ENCODE results near the gene FAM98C.

The FAM98C gene

DNA sequence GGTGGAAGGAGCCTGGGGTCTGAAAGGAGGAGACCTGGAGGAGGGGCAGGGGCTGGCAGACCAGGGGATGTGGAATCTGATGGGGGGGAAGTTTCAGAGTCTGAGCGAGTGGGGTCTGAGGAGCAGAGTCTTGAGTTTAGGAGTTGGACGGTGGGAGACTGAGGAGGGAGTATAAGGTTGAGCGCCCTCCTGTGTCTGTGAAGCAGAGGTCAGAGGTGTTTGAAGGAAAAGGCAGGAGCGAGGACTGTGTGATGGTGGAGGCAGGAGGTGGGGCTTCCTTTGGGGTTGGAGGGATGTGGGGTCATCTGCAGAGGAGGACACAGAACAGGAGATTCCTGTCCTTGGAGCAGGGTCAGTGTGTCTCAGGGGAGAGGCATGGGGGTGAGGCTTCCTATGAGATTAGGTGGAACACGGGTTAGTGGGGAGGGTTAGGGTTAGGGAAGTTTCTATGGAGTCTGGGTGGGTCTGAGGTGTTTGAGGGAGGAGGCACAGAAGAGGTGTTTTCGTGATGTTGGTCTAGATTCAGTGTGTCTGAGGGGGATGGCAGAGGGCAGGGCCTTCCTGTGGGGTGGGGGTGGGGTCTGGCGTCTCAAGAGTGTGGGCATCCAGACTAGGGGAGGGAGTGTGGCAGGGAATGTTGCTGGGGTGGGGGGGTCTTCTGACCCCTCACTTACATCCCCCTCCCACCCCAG lies 38.9 kb downstream of the FAM98C start:
- Mint-ChIP-seq H3K4me3 (no peak overlapping the region), H3K9me3 (no peaks in the 10 kb centered on the region), H3K4me1 (ENCODE audit: low read depth) (no peaks in the 10 kb centered on the region), H3K27me3 (peaks cover 13% of the 10 kb centered on the region), H3K36me3 (ENCODE audit: low read depth) (no peaks in the 10 kb centered on the region), H3K27ac (no peak overlapping the region)
- no peak for DNase-seq

DNA sequence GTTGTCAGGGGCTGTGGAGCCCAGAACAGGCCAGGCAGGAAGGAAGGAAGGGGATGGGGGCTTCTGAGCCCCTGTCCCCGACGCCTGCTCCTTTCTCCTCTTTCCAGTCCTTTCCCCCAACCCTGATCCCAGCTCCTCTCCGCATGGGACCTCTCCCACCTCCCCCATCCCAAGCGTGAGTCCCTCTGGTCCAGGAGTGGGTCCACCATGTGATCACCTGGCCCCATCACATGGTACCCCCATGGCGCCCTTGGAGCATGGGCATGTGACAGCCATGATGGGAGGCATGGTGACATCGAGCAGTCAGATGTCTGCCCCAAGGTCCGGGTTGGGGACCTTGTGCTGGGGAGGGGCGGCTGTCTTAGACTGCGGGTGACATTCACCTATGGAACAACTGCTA lies 39.8 kb downstream of the FAM98C start:
- H3K9me3 Mint-ChIP-seq = no peaks in the 10 kb centered on the region
- no peaks in the 10 kb centered on the region for H3K36me3 Mint-ChIP-seq (ENCODE audit: low read depth)
- H3K4me1 Mint-ChIP-seq (ENCODE audit: low read depth) = no peaks in the 10 kb centered on the region
- no peak for DNase-seq
- peaks cover 9% of the 10 kb centered on the region for H3K27me3 Mint-ChIP-seq
- no peak overlapping the region for H3K27ac Mint-ChIP-seq
- H3K4me3 Mint-ChIP-seq = no peak overlapping the region

DNA sequence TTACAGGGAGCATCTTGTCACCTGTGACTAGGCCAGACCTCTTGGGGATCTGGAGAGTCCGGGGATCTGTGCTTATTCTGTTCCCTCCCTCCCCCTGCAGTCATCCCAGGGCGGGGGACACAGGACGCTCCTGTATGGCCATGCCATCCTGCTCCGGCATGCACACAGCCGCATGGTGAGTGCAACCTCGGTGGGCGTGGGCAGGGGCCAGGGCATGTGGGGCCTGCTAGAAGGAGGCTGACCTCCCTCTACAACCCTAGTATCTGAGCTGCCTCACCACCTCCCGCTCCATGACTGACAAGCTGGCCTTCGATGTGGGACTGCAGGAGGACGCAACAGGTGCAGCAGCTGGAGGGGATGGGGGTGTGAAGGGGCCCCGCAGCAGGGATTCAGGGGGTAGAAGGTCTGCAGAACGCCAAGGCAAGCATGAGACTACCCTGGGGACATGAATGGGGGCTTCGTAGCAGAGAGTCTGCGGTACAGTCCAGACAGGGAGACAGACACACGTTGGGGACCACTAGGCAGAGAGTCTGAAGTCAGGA lies 40.6 kb downstream of the FAM98C start:
- H3K36me3 Mint-ChIP-seq (ENCODE audit: low read depth) = no peaks in the 10 kb centered on the region
- H3K27me3 Mint-ChIP-seq = peaks cover 6% of the 10 kb centered on the region

DNA sequence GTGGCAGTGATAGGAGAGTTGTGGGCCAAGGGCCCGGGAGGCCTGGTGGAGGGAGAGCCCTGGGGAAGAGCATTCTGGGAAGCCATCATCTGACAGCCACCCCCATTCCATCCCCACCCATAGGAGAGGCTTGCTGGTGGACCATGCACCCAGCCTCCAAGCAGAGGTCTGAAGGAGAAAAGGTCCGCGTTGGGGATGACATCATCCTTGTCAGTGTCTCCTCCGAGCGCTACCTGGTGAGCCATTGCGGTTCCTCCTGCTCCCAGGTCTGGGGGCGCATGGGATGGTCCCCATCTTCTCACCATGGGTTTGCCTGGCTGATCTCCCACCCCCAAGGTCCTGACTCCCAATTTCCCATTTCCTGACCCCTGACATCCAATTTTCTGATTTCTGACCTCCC lies 41.1 kb downstream of the FAM98C start:
- Mint-ChIP-seq H3K4me3 (no peak overlapping the region), H3K27ac (no peak overlapping the region), H3K27me3 (peaks cover 6% of the 10 kb centered on the region), H3K4me1 (ENCODE audit: low read depth) (no peaks in the 10 kb centered on the region), H3K36me3 (ENCODE audit: low read depth) (no peaks in the 10 kb centered on the region), H3K9me3 (no peaks in the 10 kb centered on the region)
- no peak for DNase-seq

More for the DNA sequence above, 40.6 kb downstream of the FAM98C start:
- H3K9me3 Mint-ChIP-seq = no peaks in the 10 kb centered on the region
- H3K27ac Mint-ChIP-seq = no peak overlapping the region
- no peaks in the 10 kb centered on the region for H3K4me1 Mint-ChIP-seq (ENCODE audit: low read depth)
- DNase-seq = no peak
- no peak overlapping the region for H3K4me3 Mint-ChIP-seq

DNA sequence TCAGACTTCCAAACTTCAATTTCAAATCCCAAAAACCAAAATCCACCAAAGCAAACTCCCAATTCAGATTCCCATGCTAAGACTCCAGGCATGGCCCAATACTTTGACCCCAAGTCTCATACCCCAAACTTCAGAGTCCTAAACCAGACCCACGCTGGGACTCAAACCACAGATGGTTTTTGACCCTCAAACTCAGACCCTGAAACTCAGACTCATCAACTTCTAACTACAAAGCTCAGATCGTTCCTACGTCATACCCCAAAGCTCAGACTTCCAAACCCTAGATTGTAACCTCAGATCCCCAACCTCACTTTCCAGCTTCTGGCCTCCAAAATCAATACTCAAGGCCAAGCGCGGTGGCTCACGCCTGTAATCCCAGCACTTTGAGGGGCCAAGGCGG lies 42.5 kb downstream of the FAM98C start:
- Mint-ChIP-seq H3K27me3 (peaks cover 6% of the 10 kb centered on the region), H3K27ac (no peak overlapping the region), H3K9me3 (no peaks in the 10 kb centered on the region), H3K4me3 (no peak overlapping the region), H3K36me3 (ENCODE audit: low read depth) (no peaks in the 10 kb centered on the region), H3K4me1 (ENCODE audit: low read depth) (no peaks in the 10 kb centered on the region)
- DNase-seq = no peak

DNA sequence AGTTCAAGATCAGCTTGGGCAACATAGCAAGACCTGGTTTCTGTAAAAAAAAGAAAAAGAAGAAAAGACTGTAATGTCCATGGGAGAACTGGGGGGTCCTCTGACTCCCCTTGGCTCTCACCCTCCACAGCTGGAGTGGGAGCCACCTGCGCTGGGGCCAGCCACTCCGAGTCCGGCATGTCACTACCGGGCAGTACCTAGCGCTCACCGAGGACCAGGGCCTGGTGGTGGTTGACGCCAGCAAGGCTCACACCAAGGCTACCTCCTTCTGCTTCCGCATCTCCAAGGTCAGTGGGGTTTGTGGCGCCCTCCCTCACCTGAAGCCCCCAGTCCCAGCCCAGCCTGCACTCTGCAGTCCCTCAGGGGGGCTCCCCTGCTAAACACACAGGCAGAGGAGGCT lies 45.3 kb downstream of the FAM98C start:
- Mint-ChIP-seq H3K36me3 (ENCODE audit: low read depth) (no peaks in the 10 kb centered on the region), H3K4me3 (no peak overlapping the region), H3K9me3 (no peaks in the 10 kb centered on the region), H3K4me1 (ENCODE audit: low read depth) (no peaks in the 10 kb centered on the region), H3K27me3 (no peaks in the 10 kb centered on the region), H3K27ac (no peak overlapping the region)
- no peak for DNase-seq

DNA sequence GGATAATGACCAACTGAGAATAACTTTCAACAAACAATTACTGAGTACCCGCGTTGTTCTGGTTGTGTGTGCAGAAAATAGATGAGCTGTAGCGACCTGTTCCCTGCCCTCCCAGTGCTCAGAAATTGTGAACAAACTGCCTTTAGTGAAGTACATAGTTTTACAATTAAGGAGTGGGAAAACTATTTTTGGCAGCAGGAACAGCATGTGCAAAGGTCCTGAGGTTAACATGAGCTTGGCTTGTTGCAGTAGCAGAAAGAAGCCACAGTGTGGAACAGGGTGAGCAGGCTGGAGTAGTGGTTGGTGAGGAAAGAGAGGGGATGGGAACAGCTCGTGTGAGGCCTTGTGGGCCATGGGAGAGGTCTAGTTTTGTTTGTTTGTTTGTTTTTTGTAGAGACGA lies 46.6 kb downstream of the FAM98C start:
- Mint-ChIP-seq H3K36me3 (ENCODE audit: low read depth) (no peaks in the 10 kb centered on the region), H3K27ac (no peak overlapping the region), H3K4me1 (ENCODE audit: low read depth) (no peaks in the 10 kb centered on the region), H3K27me3 (no peaks in the 10 kb centered on the region), H3K9me3 (no peaks in the 10 kb centered on the region), H3K4me3 (no peak overlapping the region)
- DNase-seq = no peak

DNA sequence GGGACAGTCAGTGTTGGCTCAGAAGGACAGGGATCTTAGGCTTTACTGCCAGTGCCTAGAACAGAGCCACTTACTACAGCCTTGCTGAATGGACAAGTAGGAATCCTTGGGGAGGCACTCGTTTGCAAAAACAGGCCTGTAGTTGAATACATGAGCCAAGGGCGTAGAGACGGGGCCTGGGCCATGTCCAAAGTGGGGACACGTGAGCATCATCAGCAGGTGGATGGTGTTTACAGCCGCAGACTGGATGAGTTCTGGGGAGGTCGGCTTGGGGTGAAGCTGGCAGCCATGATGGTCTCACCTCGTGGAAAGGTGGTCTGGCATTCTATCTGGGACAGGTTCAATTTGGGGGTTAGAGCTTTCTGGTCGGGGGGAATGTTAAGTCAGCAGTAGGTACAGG lies 48.1 kb downstream of the FAM98C start:
- Mint-ChIP-seq H3K27ac (no peak overlapping the region), H3K4me1 (ENCODE audit: low read depth) (no peaks in the 10 kb centered on the region), H3K27me3 (no peaks in the 10 kb centered on the region), H3K4me3 (no peak overlapping the region), H3K36me3 (ENCODE audit: low read depth) (no peaks in the 10 kb centered on the region), H3K9me3 (no peaks in the 10 kb centered on the region)
- DNase-seq = no peak

DNA sequence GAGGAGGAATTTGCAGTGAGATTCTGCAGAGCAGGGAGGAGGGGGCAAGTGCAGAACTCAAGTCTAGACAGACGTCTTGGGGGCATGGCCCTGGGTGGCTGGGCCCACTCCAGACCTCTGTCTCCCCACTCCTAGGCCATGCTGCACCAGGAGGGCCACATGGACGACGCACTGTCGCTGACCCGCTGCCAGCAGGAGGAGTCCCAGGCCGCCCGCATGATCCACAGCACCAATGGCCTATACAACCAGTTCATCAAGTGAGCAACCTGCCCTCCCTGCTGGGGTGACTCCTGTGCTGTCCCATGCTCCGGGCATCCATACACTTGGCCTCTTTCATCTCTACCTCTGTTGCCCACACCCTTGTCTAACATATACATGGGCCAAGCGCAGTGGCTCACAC lies 48.7 kb downstream of the FAM98C start:
- no peaks in the 10 kb centered on the region for H3K9me3 Mint-ChIP-seq
- H3K27ac Mint-ChIP-seq = no peak overlapping the region
- H3K4me1 Mint-ChIP-seq (ENCODE audit: low read depth) = no peaks in the 10 kb centered on the region
- H3K4me3 Mint-ChIP-seq = no peak overlapping the region
- DNase-seq = no peak
- no peaks in the 10 kb centered on the region for H3K27me3 Mint-ChIP-seq
- H3K36me3 Mint-ChIP-seq (ENCODE audit: low read depth) = no peaks in the 10 kb centered on the region

DNA sequence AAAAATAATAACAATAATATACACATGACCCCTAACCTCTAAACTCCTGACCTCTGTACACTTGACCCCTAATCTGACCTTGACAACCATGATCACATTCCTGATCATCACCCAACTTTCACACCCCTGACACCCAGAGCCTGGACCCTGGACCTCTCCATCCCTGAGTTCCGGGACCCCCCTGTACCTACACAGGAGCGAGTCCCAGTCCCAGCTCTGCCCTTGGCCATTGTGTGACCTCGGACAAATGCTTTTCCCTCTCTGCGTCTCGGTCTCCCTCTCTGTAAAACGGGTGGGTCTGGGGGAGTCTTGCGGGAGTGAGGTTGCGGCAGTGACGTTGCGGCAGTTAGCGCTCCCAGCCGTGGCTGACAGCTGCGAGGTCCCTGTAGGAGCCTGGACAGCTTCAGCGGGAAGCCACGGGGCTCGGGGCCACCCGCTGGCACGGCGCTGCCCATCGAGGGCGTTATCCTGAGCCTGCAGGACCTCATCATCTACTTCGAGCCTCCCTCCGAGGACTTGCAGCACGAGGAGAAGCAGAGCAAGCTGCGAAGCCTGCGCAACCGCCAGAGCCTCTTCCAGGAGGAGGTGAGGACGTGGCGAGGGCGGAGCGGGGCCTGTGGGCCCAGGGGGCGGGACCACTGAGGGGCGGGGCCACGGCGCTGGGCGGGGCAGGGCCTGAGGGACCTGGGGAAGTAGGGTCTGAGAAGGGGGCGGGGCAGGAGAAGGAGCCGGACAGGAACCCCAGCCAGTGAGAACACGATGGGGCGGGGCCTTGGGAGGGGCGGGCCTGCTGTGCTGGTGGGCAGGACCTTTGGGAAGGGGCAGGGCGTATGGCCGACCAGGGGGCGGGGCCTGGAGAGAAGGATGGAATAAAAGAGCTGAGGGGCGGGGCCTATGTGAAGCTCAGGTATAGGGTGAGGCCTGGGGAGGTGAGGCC lies 49.8 kb downstream of the FAM98C start:
- H3K27ac Mint-ChIP-seq = no peak overlapping the region
- H3K4me3 Mint-ChIP-seq = no peak overlapping the region
- no peaks in the 10 kb centered on the region for H3K27me3 Mint-ChIP-seq
- H3K36me3 Mint-ChIP-seq (ENCODE audit: low read depth) = no peaks in the 10 kb centered on the region
- no peak for DNase-seq
- no peaks in the 10 kb centered on the region for H3K9me3 Mint-ChIP-seq
- H3K4me1 Mint-ChIP-seq (ENCODE audit: low read depth) = no peaks in the 10 kb centered on the region

DNA sequence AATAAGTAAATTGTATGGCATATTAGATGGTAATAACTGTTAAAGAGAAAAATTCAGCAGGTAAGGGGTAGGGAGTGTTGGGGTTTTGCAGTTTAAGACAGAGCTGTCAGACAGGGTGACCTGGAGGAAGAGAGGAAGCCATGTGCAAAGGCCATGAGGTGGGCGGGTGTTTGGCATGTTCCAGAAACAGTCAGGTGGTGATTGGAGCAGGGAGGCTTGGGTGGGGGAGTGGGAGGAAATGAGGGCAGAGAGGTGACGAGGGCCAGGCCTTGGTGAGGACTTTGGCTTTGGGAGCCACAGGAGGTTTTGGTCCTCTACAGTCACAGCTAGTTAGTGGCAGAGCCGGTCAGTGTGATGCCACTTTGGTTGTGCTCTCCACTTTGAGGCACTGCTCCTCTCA lies 50.7 kb downstream of the FAM98C start:
- H3K27ac Mint-ChIP-seq = no peak overlapping the region

DNA sequence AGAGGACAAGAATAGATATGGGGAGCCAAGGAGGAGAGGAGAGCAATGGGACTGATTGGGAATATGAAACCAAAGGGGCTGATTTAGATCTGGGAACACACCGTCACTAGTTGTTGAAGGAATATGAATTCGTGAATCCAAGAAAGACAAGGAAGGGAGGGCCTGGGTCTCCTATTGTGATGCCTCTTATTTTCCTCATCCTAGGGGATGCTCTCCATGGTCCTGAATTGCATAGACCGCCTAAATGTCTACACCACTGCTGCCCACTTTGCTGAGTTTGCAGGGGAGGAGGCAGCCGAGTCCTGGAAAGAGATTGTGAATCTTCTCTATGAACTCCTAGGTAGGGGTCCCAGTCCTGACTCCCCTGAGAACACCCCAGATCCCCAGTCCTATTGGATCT lies 52.1 kb downstream of the FAM98C start:
- Mint-ChIP-seq H3K27me3 (peaks cover 2% of the 10 kb centered on the region), H3K27ac (no peak overlapping the region), H3K4me3 (no peak overlapping the region), H3K4me1 (ENCODE audit: low read depth) (no peaks in the 10 kb centered on the region), H3K36me3 (ENCODE audit: low read depth) (no peaks in the 10 kb centered on the region), H3K9me3 (no peaks in the 10 kb centered on the region)
- DNase-seq = no peak

More for the DNA sequence above, 50.7 kb downstream of the FAM98C start:
- H3K27me3 Mint-ChIP-seq = no peaks in the 10 kb centered on the region
- no peak overlapping the region for H3K4me3 Mint-ChIP-seq
- H3K9me3 Mint-ChIP-seq = no peaks in the 10 kb centered on the region
- H3K36me3 Mint-ChIP-seq (ENCODE audit: low read depth) = no peaks in the 10 kb centered on the region
- DNase-seq = no peak
- H3K4me1 Mint-ChIP-seq (ENCODE audit: low read depth) = no peaks in the 10 kb centered on the region

DNA sequence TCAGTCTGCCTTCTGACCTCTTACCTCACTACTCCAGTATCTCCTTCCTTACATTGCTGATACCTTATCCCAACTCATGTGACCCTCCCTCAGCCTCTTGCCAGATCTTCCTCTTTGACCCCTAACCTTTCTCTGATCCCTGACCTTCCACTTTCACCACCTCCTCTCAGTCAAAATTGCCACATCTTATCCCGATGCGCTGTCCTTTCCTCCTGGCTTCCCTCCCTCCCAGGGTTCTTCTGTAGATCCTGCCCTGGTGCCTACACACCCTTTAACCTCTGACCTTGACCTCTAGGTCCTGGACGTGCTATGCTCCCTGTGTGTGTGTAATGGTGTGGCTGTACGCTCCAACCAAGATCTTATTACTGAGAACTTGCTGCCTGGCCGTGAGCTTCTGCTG lies 54.3 kb downstream of the FAM98C start:
- Mint-ChIP-seq H3K27me3 (peaks cover 7% of the 10 kb centered on the region), H3K9me3 (no peaks in the 10 kb centered on the region), H3K36me3 (ENCODE audit: low read depth) (no peaks in the 10 kb centered on the region), H3K4me1 (ENCODE audit: low read depth) (no peaks in the 10 kb centered on the region), H3K27ac (no peak overlapping the region), H3K4me3 (no peak overlapping the region)
- DNase-seq = no peak

DNA sequence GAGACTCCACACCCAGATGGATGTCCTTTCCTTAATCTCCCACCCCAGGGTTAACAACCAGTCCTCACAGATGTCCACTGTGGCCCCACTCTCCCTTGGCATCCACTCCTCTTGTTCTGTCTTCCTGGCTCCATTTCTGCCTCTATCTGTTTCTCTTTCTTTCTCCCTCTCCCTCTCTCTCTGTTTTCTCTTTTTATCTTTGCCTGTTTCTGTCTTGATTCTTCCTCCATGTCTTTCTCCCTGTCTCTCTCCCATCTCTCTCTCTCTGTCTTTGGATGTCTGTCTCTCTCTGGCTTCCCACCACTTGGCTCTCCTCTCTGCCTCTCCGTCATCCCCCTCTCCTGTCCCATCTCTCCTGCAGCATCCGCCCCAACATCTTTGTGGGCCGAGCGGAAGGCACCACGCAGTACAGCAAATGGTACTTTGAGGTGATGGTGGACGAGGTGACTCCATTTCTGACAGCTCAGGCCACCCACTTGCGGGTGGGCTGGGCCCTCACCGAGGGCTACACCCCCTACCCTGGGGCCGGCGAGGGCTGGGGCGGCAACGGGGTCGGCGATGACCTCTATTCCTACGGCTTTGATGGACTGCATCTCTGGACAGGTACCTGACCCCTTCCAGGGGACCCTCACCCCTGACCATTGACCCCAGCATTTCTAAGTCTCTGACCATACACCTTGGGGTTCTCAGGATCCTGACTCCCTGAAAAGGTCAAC lies 55.0 kb downstream of the FAM98C start:
- DNase-seq = no peak
- Mint-ChIP-seq H3K4me3 (no peak overlapping the region), H3K4me1 (ENCODE audit: low read depth) (no peaks in the 10 kb centered on the region), H3K27ac (no peak overlapping the region), H3K36me3 (ENCODE audit: low read depth) (no peaks in the 10 kb centered on the region), H3K9me3 (no peaks in the 10 kb centered on the region), H3K27me3 (peaks cover 12% of the 10 kb centered on the region)
